ENCODE data around the gene BTF3.
"Not testable (repeated sequence)": the region's sequence is repeated elsewhere in the genome, so short reads cannot be mapped to it uniquely, and the experiment has no call there.

BTF3 gene

GRCh38 chr5:73459366-73459765 is 38.9 kb upstream of the BTF3 start:
- TF ChIP-seq POLR2AphosphoS5 (IDR thresholded peaks at IDR 0.05; ENCODE audit: borderline replicate concordance, low read depth, low read length) (no peak), EZH2 (IDR thresholded peaks at IDR 0.05) (no peak), FOXP2 (optimal IDR thresholded peaks at IDR 0.05; ENCODE audit: control extremely low read depth, extremely low read length, insufficient read depth) (no peak)
- no peaks in the 10 kb centered on the region for H3K36me3 ChIP-seq (ENCODE audit: insufficient read depth, low read length)
- H3K4me3 ChIP-seq, result no peak overlapping the region
- DNase-seq (ENCODE audit: low read depth, low spot score), result no peak
- no peak overlapping the region for H3K27ac ChIP-seq
- H3K9me3 ChIP-seq (ENCODE audit: low read depth, low read length), result no peaks in the 10 kb centered on the region
- H3K9ac ChIP-seq (ENCODE audit: insufficient read length), result no peak overlapping the region

GRCh38 chr5:73460133-73460532 is 38.1 kb upstream of the BTF3 start:
- Histone ChIP-seq H3K9ac (ENCODE audit: insufficient read length) (no peak overlapping the region), H3K4me3 (no peak overlapping the region), H3K9me3 (ENCODE audit: low read depth, low read length) (no peaks in the 10 kb centered on the region), H3K27ac (no peak overlapping the region), H3K36me3 (ENCODE audit: insufficient read depth, low read length) (no peaks in the 10 kb centered on the region)
- TF ChIP-seq FOXP2 (optimal IDR thresholded peaks at IDR 0.05; ENCODE audit: control extremely low read depth, extremely low read length, insufficient read depth), result no peak
- no peak for TF ChIP-seq EZH2 (IDR thresholded peaks at IDR 0.05)
- no peak for TF ChIP-seq POLR2AphosphoS5 (IDR thresholded peaks at IDR 0.05; ENCODE audit: borderline replicate concordance, low read depth, low read length)
- DNase-seq (ENCODE audit: low read depth, low spot score), result no peak

GRCh38 chr5:73464016-73464745 is 34.1 kb upstream of the BTF3 start:
- DNase-seq (ENCODE audit: low read depth, low spot score), result no peak
- H3K4me3 ChIP-seq, result no peak overlapping the region
- no peak for TF ChIP-seq EZH2 (IDR thresholded peaks at IDR 0.05)
- TF ChIP-seq FOXP2 (optimal IDR thresholded peaks at IDR 0.05; ENCODE audit: control extremely low read depth, extremely low read length, insufficient read depth), result no peak
- TF ChIP-seq POLR2AphosphoS5 (IDR thresholded peaks at IDR 0.05; ENCODE audit: borderline replicate concordance, low read depth, low read length), result no peak
- no peak overlapping the region for H3K27ac ChIP-seq
- H3K9ac ChIP-seq (ENCODE audit: insufficient read length), result no peak overlapping the region
- H3K36me3 ChIP-seq (ENCODE audit: insufficient read depth, low read length), result no peaks in the 10 kb centered on the region
- H3K9me3 ChIP-seq (ENCODE audit: low read depth, low read length), result no peaks in the 10 kb centered on the region

GRCh38 chr5:73468638-73469037 is 29.6 kb upstream of the BTF3 start:
- H3K4me3 ChIP-seq; H3K9me3 ChIP-seq (ENCODE audit: low read depth, low read length); H3K9ac ChIP-seq (ENCODE audit: insufficient read length); H3K27ac ChIP-seq; H3K36me3 ChIP-seq (ENCODE audit: insufficient read depth, low read length); DNase-seq (ENCODE audit: low read depth, low spot score): not testable (repeated sequence)

GRCh38 chr5:73469878-73470277 is 28.4 kb upstream of the BTF3 start:
- TF ChIP-seq FOXP2 (optimal IDR thresholded peaks at IDR 0.05; ENCODE audit: control extremely low read depth, extremely low read length, insufficient read depth) (no peak), EZH2 (IDR thresholded peaks at IDR 0.05) (no peak), POLR2AphosphoS5 (IDR thresholded peaks at IDR 0.05; ENCODE audit: borderline replicate concordance, low read depth, low read length) (no peak)
- Histone ChIP-seq H3K9ac (ENCODE audit: insufficient read length) (no peak overlapping the region), H3K4me3 (no peak overlapping the region), H3K36me3 (ENCODE audit: insufficient read depth, low read length) (no peaks in the 10 kb centered on the region), H3K9me3 (ENCODE audit: low read depth, low read length) (no peaks in the 10 kb centered on the region), H3K27ac (no peak overlapping the region)
- no peak for DNase-seq (ENCODE audit: low read depth, low spot score)

GRCh38 chr5:73471654-73472053 is 26.6 kb upstream of the BTF3 start:
- no peak for DNase-seq (ENCODE audit: low read depth, low spot score)
- no peak for TF ChIP-seq POLR2AphosphoS5 (IDR thresholded peaks at IDR 0.05; ENCODE audit: borderline replicate concordance, low read depth, low read length)
- TF ChIP-seq EZH2 (IDR thresholded peaks at IDR 0.05), result no peak
- TF ChIP-seq FOXP2 (optimal IDR thresholded peaks at IDR 0.05; ENCODE audit: control extremely low read depth, extremely low read length, insufficient read depth), result no peak
- Histone ChIP-seq H3K27ac (no peak overlapping the region), H3K4me3 (no peak overlapping the region), H3K9ac (ENCODE audit: insufficient read length) (no peak overlapping the region), H3K9me3 (ENCODE audit: low read depth, low read length) (no peaks in the 10 kb centered on the region), H3K36me3 (ENCODE audit: insufficient read depth, low read length) (no peaks in the 10 kb centered on the region)

GRCh38 chr5:73472116-73472515 is 26.1 kb upstream of the BTF3 start:
- no peaks in the 10 kb centered on the region for H3K9me3 ChIP-seq (ENCODE audit: low read depth, low read length)
- no peak overlapping the region for H3K4me3 ChIP-seq
- no peak overlapping the region for H3K9ac ChIP-seq (ENCODE audit: insufficient read length)
- DNase-seq (ENCODE audit: low read depth, low spot score), result no peak
- TF ChIP-seq FOXP2 (optimal IDR thresholded peaks at IDR 0.05; ENCODE audit: control extremely low read depth, extremely low read length, insufficient read depth) (no peak), POLR2AphosphoS5 (IDR thresholded peaks at IDR 0.05; ENCODE audit: borderline replicate concordance, low read depth, low read length) (no peak), EZH2 (IDR thresholded peaks at IDR 0.05) (no peak)
- no peak overlapping the region for H3K27ac ChIP-seq
- H3K36me3 ChIP-seq (ENCODE audit: insufficient read depth, low read length), result no peaks in the 10 kb centered on the region

GRCh38 chr5:73480500-73480899 is 17.7 kb upstream of the BTF3 start:
- no peaks in the 10 kb centered on the region for H3K36me3 ChIP-seq (ENCODE audit: insufficient read depth, low read length)
- no peaks in the 10 kb centered on the region for H3K9me3 ChIP-seq (ENCODE audit: low read depth, low read length)
- no peak overlapping the region for H3K9ac ChIP-seq (ENCODE audit: insufficient read length)
- no peak for DNase-seq (ENCODE audit: low read depth, low spot score)
- no peak overlapping the region for H3K4me3 ChIP-seq
- TF ChIP-seq FOXP2 (optimal IDR thresholded peaks at IDR 0.05; ENCODE audit: control extremely low read depth, extremely low read length, insufficient read depth) (no peak), POLR2AphosphoS5 (IDR thresholded peaks at IDR 0.05; ENCODE audit: borderline replicate concordance, low read depth, low read length) (no peak), EZH2 (IDR thresholded peaks at IDR 0.05) (no peak)
- no peak overlapping the region for H3K27ac ChIP-seq
